Natural killer cell (primary cell): Measurements from ENCODE around the gene DNAH2. TPM values are rescaled to one million over a fixed set of nuclear protein-coding genes. Genes with fewer than 3 reads are reported as not detected.
A peak's percentile ranks its signal among the peaks of the same experiment; 100 is the strongest.

ENCODE experiments used
- ATAC-seq, 3 donors: fragments of 150-1000 bp in 2 of 3; fragments of 200-7000 bp in 1 of 3; cut with Tn5 transposase; 1 replicate in 1 of 3; 2 replicates in 2 of 3; pipeline ENCODE4 v1.10.0; 2021; ENCODE audit warnings: mild to moderate bottlenecking in 2 of 3, moderate library complexity in 2 of 3
- DNase-seq, 2 donors: peaks; one replicate each; pipeline versions ENCODE4 v3.0.0 to v3.0.0-alpha.2; 2013 to 2021; ENCODE audit warnings: mixed read lengths in 1 of 2
- H3K27ac ChIP-seq: one replicate; pipeline ENCODE4 v1.5.1; 2013; ENCODE audit warnings: mild to moderate bottlenecking, low read length
- H3K27me3 ChIP-seq: one replicate; pipeline ENCODE4 v1.6.1; 2013; ENCODE audit warnings: low read length; ENCODE audit not compliant: control insufficient read depth, insufficient read depth
- H3K36me3 ChIP-seq: one replicate; pipeline ENCODE4 v1.6.1; 2013; ENCODE audit warnings: low read length; ENCODE audit not compliant: control insufficient read depth, insufficient read depth
- H3K4me1 ChIP-seq: one replicate; pipeline ENCODE4 v1.6.1; 2013; ENCODE audit warnings: low read length; ENCODE audit not compliant: control insufficient read depth, insufficient read depth
- H3K4me3 ChIP-seq: one replicate; pipeline ENCODE4 v1.5.1; 2013; ENCODE audit warnings: low read length
- H3K9me3 ChIP-seq: one replicate; pipeline ENCODE4 v1.6.1; 2013; ENCODE audit warnings: low read length; ENCODE audit not compliant: control insufficient read depth, insufficient read depth
- H3K27ac Mint-ChIP-seq, 2 donors: one replicate each; pipeline ENCODE4 v1.8.0; 2022; ENCODE audit warnings: mild to moderate bottlenecking in 2 of 2, mixed read lengths in 2 of 2, moderate library complexity in 1 of 2
- H3K27me3 Mint-ChIP-seq, 2 donors: one replicate each; pipeline ENCODE4 v1.8.0; 2022; ENCODE audit warnings: low read depth in 2 of 2, mixed read lengths in 2 of 2
- H3K36me3 Mint-ChIP-seq: one replicate; pipeline ENCODE4 v1.8.0; 2022; ENCODE audit warnings: mixed read lengths
- H3K4me1 Mint-ChIP-seq, 2 donors: one replicate each; pipeline ENCODE4 v1.8.0; 2022; ENCODE audit warnings: mixed read lengths in 2 of 2
- H3K4me3 Mint-ChIP-seq: one replicate; pipeline ENCODE4 v1.8.0; 2022; ENCODE audit warnings: mild to moderate bottlenecking, moderate library complexity, mixed read lengths
- H3K9me3 Mint-ChIP-seq, 2 donors: one replicate each; pipeline ENCODE4 v1.8.0; 2022; ENCODE audit warnings: mixed read lengths in 2 of 2
- WGBS: methylation state at CpG from one replicate; pipeline ENCODE4 v1.1.7; 2013; ENCODE audit warnings: missing lambda C conversion rate; ENCODE audit not compliant: insufficient coverage; 5-methylcytosine and 5-hydroxymethylcytosine counted together
- intact Hi-C: fragments of 100-400 bp; cut with micrococcal nuclease; formaldehyde crosslinking; loops from one replicate; pipeline ENCODE4 v1.14.2; 2022
- total RNA-seq, 4 donors: library from RNA; stranded (reverse); fragments of 120-200 nt in 1 of 4; gene quantifications; one replicate each; pipeline versions ENCODE4 v1.2.3 to v1.2.4, GENCODE V29; 2013 to 2022
- TF ChIP-seq, protein P1 (sequence below): fragments of 200-600 bp; IDR thresholded peaks from one replicate; pipeline ENCODE4 v1.8.0; 2022; ENCODE audit warnings: antibody characterized with exemption

DNAH2 gene
- total RNA-seq, 3 donors from 2014 or later (not counting 1 experiment from before 2014, with no cell fraction given), result 0.05 to 0.07 TPM; not detected in 1

- Mint-ChIP-seq H3K4me1 (peaks cover 39 to 70% of the 10 kb centered on the region in 2 donors), H3K27me3 (peaks cover 0 to 2% of the 10 kb centered on the region in 2 donors), H3K27ac (peak overlapping the region; percentile 100), H3K36me3 (no peaks in the 10 kb centered on the region), H3K4me3 (peak overlapping the region; percentile 100), H3K9me3 (no peaks in the 10 kb centered on the region)
- peak overlapping the region; percentile 100 for H3K27ac ChIP-seq
- intact Hi-C loops, result loop anchor here (5.0 to 10.0 kb wide), 6 partner anchors 88 to 537 kb away; partner anchors contain the start of genes CNTROB, CTC1, EIF5A and PFAS
- DNase-seq, result peak; percentile 89 to 92
- TF ChIP-seq, protein P1, sequence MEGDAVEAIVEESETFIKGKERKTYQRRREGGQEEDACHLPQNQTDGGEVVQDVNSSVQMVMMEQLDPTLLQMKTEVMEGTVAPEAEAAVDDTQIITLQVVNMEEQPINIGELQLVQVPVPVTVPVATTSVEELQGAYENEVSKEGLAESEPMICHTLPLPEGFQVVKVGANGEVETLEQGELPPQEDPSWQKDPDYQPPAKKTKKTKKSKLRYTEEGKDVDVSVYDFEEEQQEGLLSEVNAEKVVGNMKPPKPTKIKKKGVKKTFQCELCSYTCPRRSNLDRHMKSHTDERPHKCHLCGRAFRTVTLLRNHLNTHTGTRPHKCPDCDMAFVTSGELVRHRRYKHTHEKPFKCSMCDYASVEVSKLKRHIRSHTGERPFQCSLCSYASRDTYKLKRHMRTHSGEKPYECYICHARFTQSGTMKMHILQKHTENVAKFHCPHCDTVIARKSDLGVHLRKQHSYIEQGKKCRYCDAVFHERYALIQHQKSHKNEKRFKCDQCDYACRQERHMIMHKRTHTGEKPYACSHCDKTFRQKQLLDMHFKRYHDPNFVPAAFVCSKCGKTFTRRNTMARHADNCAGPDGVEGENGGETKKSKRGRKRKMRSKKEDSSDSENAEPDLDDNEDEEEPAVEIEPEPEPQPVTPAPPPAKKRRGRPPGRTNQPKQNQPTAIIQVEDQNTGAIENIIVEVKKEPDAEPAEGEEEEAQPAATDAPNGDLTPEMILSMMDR, result no peak
- under 1% methylated on average over 71 of the region's 71 CpGs for WGBS
- peak; percentile 33 to 60 (median 41) for ATAC-seq
- H3K4me3 ChIP-seq, result peak overlapping the region; percentile 96
- H3K9me3 ChIP-seq, result no peaks in the 10 kb centered on the region
- no peaks in the 10 kb centered on the region for H3K27me3 ChIP-seq
- H3K4me1 ChIP-seq, result peaks cover 46% of the 10 kb centered on the region
- peaks cover 11% of the 10 kb centered on the region for H3K36me3 ChIP-seq
Observed at GRCh38 chr17:7844292-7845154, 127.0 kb downstream of the DNAH2 start.

DNA sequence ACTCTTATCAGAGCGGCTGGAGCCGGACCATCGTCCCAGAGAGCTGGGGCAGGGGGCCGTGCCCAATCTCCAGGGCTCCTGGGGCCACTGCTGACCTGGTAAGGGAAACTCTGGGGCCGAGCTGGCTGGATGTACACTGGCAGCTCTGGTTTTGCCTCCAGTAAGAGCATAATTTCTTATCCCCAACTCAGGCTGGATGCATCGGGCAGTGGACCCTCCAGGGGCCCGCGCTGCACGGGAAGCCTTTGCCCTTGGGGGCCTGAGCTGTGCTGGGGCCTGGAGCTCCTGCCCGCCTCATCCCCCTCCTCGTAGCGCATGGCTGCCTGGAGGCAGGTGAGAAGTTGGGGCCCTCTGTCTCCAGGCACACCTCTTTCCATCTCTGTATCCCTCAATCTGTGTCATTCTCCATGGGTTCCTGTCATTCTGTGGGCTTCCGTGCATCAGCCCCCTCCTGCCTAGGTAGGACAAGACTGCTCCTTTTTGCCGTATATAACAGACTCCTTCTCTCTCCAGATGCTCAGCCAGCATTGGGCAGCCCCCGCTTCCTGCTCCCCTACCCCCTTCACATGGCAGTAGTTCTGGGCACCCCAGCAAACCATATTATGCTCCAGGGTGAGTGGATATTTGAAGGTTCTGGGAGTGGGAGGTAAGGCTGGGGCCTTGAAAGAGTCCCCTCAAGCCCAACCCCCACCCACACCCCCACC, 128.0 kb downstream of the DNAH2 start:
- H3K4me1 Mint-ChIP-seq, result peaks cover 34 to 62% of the 10 kb centered on the region in 2 donors
- H3K27ac ChIP-seq, result peak overlapping the region; percentile 100
- intact Hi-C loops, result loop anchor here (10.0 kb wide), 1 partner anchor 399 kb away; the partner anchor contains the start of genes CTC1 and PFAS
- H3K27me3 Mint-ChIP-seq, result peaks cover 0 to 2% of the 10 kb centered on the region in 2 donors
- no peaks in the 10 kb centered on the region for H3K9me3 ChIP-seq
- peak overlapping the region; percentile 96 for H3K4me3 ChIP-seq
- DNase-seq (no peak), ATAC-seq (no peak)
- H3K36me3 ChIP-seq, result peaks cover 11% of the 10 kb centered on the region
- peak overlapping the region; percentile 100 for H3K4me3 Mint-ChIP-seq
- peaks cover 43% of the 10 kb centered on the region for H3K4me1 ChIP-seq
- WGBS, result 88% methylated on average over 14 of the region's 15 CpGs
- H3K27me3 ChIP-seq, result no peaks in the 10 kb centered on the region
- TF ChIP-seq, protein P1, result no peak
- H3K36me3 Mint-ChIP-seq, result no peaks in the 10 kb centered on the region
- no peaks in the 10 kb centered on the region for H3K9me3 Mint-ChIP-seq
- peak overlapping the region; percentile 100 for H3K27ac Mint-ChIP-seq

- no peaks in the 10 kb centered on the region for H3K36me3 Mint-ChIP-seq
Observed at GRCh38 chr17:7846063-7846735, 128.7 kb downstream of the DNAH2 start.

More at GRCh38 chr17:7846063-7846735, 128.7 kb downstream of the DNAH2 start:
- Histone ChIP-seq H3K27me3 (no peaks in the 10 kb centered on the region), H3K9me3 (no peaks in the 10 kb centered on the region), H3K36me3 (peaks cover 11% of the 10 kb centered on the region), H3K27ac (no peak overlapping the region), H3K4me1 (peaks cover 42% of the 10 kb centered on the region), H3K4me3 (no peak overlapping the region)
- H3K9me3 Mint-ChIP-seq, result no peaks in the 10 kb centered on the region
- intact Hi-C loops, result loop anchor here (10.0 kb wide), 1 partner anchor 399 kb away; the partner anchor contains the start of genes CTC1 and PFAS
- peak overlapping the region; percentile 56 for H3K4me3 Mint-ChIP-seq
- no peak for ATAC-seq
- H3K27ac Mint-ChIP-seq, result peak overlapping the region; percentile 100
- H3K4me1 Mint-ChIP-seq, result peaks cover 27 to 60% of the 10 kb centered on the region in 2 donors
- 94% methylated on average over 22 of the region's 22 CpGs for WGBS
- DNase-seq, result peak in 1 of 2 donors; percentile 25
- TF ChIP-seq, protein P1, result no peak
- peaks cover 0 to 2% of the 10 kb centered on the region in 2 donors for H3K27me3 Mint-ChIP-seq
